HG02884 (cell line): Measurements from ENCODE around the gene LEFTY1.
"Not testable (repeated sequence)": the region's sequence is repeated elsewhere in the genome, so short reads cannot be mapped to it uniquely, and the experiment has no call there.

Experiments used
- ATAC-seq: cut with Tn5 transposase; IDR thresholded peaks from one replicate; pipeline ENCODE4 v1.9.1; 2021; ENCODE audit warnings: mild to moderate bottlenecking, moderate library complexity; ENCODE audit not compliant: unreplicated experiment

The LEFTY1 gene, protein sequence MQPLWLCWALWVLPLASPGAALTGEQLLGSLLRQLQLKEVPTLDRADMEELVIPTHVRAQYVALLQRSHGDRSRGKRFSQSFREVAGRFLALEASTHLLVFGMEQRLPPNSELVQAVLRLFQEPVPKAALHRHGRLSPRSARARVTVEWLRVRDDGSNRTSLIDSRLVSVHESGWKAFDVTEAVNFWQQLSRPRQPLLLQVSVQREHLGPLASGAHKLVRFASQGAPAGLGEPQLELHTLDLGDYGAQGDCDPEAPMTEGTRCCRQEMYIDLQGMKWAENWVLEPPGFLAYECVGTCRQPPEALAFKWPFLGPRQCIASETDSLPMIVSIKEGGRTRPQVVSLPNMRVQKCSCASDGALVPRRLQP

DNA sequence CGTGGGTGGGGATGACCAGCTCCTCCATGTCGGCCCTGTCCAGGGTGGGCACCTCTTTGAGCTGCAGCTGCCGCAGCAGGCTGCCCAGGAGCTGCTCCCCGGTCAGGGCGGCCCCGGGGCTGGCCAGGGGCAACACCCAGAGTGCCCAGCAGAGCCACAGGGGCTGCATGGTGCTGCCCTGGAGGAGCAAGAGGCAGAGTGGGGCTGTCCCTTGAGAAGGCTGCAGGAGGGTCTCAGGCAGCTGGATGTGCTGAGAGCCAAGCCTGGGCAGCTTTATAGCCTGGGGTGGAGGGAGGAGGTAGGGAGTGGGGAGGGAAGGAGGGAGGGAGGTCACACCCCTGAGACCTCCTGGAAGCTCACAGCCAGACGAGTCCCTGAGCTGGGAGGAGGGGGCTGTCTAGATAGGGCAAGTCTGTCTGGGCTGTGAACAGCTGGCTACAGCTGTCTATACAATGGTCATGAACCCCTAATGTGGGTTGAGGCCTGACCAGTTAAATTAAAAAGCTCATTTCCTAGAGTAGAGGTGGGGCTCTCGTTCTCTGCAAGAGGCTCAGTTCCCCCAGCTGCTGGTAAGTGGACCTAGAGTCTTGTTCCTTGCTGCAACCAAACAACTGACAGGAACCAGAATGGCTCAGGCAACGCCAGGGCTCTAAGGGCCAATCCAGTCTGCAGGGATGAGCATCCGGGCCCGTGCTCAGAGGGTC lies at the start of gene LEFTY1:
TSS of gene LEFTY1 (minus strand) at position 249 of the 704 bp plus-strand sequence. CDS start at position 169, 80 bp downstream.
- ATAC-seq = no peak

DNA sequence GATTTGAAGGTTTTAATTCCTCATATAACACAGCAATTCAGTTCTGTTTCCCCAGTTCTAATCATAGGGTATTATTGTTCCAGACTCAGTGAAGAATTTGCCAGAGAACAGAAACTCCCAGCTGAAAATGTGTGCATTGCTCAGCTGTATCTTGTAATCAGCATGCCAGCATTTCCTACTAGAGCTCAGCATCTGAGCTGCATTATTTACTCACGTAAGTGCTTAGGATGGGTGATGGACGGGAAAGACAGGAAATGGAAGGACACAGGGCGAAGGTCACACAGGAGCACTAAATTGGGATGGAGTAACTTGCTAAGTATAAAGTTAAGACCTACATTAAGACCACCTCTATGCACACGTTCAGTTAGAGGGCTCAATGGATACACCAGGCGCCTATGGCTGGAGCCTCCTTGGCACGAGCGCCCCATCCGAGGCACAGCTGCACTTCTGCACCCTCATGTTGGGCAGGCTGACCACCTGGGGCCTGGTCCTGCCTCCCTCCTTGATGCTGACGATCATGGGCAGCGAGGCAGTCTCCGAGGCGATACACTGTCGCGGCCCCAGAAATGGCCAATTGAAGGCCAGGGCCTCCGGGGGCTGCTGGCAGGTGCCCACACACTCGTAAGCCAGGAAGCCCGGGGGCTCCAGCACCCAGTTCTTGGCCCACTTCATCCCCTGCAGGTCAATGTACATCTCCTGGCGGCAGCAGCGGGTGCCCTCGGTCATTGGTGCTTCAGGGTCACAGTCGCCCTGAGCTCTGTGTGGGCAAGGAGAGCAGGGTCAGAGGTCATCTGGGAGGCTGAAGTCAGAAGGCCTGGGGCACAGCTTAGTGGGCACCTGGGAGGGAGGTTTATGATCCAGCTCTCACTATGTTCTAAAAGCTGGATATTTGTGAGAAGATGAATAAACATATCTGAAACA lies 48.4 kb upstream of the LEFTY1 start:
- no peak for ATAC-seq

DNA sequence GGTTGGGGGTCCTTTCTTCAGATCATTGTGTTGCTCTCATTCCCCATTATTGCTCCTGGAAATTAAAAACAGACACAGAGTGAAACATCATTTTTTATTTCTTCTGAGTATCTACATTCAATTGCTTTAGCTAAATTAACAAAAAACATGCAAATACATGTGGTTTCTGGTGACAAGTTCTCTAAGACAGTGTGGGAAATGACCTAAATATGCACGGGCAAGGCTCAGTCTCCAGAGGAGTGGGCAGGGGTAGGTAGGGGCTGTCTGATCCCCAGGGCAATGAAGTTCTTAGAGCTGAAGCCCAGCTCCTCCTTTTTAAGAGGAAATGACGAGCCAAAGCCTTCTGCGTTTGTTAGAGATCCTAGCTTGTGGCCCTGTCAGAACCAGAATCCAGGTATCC lies 47.6 kb upstream of the LEFTY1 start:
- no peak for ATAC-seq

DNA sequence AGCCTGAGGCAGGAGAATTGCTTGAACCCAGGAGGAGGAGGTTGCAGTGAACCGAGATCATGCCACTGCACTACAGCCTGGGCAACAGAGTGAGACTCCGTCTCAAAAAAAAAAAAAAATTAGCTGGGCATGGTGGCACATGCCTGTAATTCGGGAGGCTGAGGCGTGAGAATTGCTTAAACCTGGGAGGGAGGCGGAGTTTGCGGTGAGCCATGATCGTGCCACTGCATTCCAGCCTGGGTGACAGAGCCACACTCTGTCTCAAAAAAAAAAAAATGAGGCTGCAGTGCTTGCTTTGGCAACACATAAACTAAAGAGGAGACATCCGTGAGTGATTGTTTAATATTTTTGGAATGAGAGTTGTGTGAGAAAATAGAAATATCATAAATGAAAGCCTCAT lies 47.1 kb upstream of the LEFTY1 start:
- ATAC-seq = not testable (repeated sequence)

DNA sequence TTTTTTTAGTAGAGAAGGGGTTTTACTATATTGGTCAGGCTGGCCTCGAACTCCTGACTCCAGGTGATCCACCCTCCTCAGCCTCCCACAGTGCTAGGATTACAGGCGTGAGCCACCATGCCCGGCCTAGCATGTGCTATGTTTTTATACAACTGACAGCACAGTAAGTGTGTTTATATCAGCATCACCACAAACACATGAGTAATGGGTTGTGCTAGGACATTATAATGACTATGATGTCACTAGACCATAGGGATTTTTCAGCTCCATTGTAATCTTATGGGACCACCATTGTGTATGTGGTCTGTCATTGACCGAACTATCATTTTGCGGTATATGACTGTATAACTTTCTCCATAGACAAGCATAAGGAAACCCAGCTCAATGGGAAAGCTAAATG lies 45.8 kb upstream of the LEFTY1 start:
- ATAC-seq = no peak

DNA sequence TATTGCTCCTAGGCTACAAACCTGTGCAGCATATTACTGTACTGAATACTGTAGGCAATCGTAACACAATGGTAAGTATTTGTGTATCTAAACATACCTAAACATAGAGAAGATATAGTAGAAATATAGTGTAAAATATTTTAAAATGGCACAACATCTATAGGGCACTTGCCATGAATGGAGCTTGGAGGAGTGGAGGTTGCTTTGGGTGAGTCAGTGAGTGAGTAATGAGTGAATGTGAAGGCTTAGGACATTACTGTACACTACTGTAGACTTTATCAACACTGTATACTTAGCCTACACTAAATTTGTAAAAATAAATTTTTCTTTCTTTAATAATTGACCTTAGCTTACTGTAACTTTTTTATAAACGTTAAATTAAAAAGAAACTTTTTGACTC lies 44.1 kb upstream of the LEFTY1 start:
- ATAC-seq = no peak

DNA sequence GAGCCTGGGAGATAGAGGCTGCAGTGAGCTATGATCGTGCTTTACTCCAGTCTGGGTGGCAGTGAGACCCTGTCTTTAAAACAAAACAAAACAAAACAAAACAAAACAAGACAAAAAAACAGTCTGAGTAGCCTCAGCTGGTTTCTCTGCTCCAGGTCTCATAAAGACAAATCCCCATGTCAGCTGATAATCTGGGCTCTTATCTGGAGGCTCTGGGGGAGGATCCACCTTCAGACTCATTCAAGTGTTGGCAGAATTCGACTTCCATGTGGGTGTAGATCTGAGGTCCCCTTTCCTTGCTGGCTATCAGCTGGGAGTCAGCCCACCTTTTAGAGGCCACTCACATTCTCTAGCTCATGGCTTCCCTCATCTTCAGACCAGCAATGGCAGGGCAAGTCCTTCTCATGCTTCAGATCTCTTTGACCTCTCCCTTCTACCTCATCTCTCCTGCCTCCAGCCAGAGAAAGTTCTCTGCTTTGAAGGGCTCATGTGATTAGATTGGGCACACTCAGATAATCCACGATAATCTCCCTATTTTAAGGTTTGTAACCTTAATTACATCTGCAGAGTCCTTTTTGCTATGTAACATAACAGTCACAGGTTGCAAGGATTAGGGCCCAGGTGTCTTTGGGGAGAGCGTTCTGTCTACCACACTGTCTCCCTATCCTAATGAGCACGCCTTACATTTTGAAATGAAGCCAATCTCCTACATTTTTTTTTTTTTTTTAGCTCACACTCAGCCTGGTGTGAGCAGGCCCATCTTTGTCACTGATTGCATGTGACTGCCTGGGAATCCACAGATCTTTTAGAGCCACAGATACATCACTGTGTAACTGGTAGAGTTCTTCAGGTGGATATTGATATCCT lies 42.6 kb upstream of the LEFTY1 start:
- ATAC-seq = no peak

DNA sequence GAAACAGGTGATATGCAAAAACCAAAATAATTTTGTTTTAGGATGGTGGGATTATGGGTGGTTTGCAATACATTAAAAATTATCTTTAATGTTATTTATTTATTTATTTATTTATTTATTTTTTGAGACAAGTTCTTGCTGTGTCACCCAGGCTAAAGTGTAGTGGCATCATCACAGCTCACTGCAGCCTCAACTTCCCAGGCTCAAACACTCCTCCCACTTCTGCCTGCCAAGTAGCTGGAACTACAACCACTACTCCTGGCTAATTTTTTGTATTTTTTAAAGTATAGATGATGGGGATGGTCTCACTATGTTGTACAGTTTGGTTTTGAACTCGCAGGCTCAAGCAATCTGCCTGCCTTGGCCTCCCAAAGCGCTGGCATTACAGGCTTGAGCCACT lies 41.6 kb upstream of the LEFTY1 start:
- no peak for ATAC-seq

DNA sequence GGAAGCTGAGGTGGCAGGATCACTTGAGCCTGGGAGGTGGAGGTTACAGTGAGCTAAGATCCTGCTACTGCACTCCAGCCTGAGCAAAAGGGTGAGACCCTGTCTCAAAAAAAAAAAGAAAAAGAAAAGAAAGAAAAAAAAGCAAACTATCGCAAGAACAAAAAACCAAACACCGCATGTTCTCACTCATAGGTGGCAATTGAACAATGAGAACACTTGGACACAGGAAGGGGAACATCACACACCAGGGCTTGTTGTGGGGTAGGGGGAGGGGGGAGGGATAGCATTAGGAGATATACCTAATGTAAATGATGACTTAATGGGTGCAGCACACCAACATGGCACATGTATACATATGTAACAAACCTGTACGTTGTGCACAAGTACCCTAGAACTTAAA lies 40.5 kb upstream of the LEFTY1 start:
- not testable (repeated sequence) for ATAC-seq

DNA sequence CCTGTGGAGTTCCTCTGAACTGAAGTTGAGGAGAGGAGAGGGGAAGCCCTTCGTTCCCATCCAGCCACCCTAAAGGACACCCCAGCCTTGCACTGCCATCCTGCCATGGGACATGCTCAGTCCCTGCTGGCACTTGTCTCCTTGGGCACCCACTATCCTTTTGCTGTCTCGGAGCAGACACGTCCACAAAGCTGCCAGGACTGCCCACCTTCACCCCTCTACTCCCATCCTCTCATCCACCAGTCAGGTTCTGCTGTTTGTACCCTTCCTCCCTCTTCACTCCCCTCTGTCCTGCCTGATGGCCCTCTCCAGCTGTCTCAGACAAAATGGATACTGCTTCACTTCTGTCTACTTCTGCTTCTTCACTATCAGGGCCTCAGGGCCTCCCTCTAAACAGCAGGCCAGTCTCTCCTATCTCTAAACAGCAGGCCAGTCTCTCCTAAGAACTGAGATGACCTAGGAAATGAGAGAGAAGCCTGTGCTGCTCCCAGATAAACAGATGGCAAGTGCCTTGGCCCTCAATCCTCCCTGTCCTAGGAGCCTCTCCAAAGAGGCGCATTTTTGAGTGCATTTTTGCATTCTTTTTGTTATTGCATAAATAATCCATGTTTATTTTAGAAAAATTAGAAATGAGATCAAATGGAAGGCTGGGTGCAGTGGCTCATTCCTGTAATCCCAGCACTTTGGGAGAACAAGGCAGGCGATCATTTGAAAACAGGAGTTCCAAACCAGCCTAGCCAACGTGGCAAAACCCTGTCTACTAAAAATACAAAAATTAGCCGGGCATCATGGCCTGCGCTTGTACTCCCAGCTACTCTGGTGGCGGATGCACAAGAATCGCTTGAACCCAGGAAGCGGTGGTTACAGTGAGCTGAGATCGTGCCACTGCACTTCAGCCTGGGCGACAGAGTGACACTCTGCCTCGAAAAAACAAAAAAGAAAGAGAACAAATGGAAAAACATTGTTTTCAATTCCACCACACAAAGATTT lies 39.5 kb upstream of the LEFTY1 start:
- ATAC-seq = no peak

DNA sequence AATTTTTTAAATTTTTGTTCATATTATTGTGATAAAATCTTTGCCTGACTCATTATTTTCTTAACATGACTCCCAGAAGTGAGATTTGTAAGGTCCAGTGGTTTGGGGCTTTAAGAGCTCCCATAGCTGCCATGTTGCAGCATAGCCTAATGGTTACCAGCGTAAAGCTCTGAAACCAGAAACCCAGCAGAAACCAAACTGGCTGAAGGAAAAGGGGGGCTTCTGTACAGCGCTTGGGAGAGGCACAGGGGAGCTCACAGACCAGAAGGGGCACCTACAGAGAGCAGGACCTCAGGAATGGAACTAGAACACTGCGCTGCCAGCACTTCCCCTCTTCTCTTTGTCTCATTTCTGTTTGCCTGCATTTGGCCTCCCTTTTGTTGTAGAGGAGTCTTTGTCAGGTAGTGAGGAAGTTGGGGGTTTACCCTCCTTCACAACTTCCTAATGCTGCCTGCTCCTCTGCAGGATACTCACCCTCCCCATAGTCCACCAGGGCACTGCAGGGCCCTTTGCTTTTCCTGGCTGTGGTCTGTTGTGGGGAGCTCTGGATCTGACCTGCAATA lies 37.7 kb upstream of the LEFTY1 start:
- no peak for ATAC-seq

DNA sequence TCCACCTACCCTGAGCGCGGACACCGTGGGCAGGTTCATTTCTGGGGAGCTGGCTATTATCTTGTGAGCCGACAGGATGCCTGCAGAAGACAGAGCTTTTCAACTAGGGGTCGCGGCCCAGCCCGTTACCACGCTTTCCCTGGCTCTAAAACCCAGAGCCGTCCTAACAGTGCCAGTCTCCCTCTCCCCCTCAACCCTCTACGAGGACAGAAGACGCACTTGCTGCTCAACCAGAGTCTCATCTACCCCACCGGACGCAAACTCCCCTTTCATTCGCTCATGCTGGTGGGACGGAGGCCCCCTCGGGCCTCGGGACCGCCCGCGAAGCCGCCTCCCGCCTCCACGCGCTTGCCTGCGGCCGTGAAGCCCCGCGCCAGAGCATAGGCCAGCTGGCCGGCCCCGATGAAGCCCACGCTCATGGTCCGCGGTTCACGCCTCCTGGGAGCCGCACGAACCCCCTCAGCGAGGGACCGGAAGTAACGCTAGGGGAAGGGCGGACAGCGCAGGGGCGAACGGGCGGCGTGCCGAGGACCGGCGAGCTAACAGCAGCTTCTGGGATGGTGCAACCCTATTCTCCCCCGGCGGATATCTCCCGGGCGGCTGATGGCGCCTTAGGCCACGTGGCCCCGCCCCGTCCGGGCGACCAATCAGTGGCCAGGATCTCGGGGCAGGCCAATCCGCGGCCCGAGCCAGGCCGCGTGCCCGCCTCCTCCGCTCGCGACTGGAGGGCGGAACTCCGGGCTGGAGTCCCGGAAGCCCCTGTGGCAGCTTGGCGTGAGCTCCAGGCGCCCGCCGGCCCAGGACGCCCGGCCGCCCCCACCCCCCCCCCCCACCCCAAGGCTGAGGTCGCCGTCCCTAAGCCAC lies 35.0 kb upstream of the LEFTY1 start, which contains the start of gene PYCR2:
TSS of gene PYCR2 (minus strand) at position 559 of the 864 bp plus-strand sequence. CDS start at position 419, 140 bp downstream.
- peak; percentile 98 for ATAC-seq

DNA sequence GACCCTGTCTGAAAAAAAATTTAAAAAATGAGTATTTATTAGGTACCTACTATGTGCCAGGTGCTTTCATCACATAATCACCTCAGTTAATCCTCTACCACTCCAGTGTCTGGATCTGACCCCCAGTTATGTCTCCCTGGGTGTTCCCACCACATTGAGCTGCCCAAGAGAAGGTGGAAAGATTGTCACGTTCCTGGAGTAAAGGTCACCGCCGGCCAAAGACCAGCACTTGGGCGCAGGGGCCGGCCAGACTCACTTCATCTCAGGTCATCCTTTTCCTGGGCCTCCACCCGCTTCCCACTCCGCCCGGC lies 34.4 kb upstream of the LEFTY1 start:
- no peak for ATAC-seq

DNA sequence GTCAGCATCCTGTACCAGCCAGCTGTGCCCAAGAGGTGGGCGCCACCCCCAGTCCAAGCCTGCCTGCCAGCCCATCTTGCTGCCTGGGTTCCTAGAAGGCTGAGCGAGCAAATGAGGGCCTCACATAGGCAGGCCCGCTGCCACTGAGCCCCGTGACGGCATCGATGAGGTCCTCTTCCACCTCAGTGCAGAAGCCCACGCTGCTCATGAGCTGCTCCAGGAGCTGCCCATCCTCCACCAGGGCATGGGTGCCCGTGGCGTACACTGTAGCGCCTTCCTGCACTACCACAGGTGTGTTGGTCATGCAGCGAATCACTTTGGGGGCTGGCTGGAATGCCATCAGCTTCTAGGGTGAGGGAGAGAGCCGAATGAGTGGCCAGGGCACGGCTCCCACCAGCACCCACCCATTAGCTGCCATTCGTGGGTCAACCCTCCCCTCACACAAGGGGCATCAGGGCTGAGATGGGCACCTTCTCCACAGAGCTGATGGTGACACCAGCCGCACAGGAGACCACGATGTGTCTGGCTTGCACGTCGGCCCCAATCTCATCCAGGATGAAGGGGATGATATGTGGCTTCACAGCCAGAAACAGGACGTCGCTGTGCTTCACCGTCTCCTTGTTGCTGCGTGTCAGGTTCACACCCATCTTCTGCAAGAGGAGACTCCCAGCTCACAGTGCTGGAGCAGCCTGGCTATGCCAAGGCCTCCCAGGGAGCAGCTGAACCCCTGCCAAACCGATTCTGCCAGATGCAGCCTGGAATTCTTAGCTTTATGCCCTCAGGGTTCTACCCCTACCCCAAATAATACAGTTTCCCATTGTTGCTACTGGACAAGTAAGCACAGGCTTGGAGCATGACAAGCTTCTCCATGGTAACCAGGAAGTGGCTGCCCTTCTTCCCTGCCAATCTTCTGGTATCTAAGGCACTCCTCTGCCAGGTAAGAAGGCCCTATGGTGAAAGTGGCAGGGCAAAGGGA lies 33.1 kb upstream of the LEFTY1 start:
- no peak for ATAC-seq

DNA sequence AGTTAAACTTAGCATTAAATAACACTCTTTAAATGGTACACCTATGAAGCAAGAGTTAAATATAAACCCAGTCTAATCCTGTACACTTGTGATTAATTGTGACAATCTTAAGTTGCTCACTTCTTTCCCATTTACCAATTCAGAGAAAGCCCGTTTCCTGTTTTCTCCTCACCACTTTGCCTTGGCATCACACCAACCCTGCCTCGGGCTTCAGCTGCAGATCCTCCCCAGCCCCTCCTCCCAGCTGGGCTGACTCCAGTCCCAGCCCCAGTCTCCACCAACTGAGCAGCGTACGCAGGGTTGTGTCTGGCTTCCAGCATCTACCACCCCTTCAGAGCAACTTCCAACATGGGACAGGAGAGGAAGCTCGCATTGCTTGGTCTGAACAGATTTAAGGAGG lies 31.0 kb upstream of the LEFTY1 start:
- ATAC-seq = no peak

DNA sequence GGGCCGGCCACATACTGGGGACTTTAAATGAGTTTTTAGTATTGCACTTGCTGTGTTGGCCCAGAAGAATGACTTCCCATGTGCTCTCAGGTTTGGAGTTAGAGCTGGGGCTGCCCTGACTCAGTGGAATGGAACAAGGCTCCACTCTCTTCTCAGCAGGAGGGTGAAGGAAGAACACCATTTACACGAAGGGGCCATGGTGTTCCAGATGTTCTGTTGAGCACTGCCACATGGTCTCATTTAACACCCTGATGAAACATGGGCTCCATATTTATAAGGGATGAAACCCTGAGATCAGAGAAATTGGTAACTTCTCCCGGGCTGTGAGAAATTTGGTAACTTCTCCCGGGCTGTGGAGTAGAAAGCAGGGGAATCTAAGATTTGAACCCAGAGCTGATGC lies 29.3 kb upstream of the LEFTY1 start:
- no peak for ATAC-seq

DNA sequence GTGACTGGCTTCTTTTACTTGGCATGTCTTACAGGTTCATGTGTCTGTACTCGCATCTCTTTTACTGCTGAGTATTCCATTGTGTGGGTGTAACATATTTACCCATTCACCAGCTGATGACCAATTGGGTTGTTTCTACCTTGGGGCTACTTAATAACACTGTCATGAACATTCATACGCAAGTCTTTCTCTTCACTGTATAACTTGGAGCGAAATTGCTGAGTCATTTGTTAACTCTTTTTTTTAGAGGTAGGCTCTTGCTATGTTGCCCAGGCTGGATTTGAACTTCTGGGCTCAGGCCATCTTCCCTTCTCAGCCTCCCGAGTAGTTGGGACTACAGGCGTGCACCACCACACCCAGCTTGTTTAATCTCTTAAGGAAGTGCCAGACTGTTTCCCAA lies 28.6 kb upstream of the LEFTY1 start:
- ATAC-seq = no peak
